K562 (cell line): ENCODE measurements around the gene CBX1.

ENCODE experiments used
- CBX1 ChIP-seq: sonication (generic); IDR thresholded peaks from 2 replicates; pipeline ENCODE4 v1.6.1; 2016; ENCODE audit warnings: antibody characterized with exemption, low read depth, mild to moderate bottlenecking
- MAZ ChIP-seq, 2 experiments: fragments of 450-650 bp in 1 of 2; sonication (generic) in 1 of 2; formaldehyde crosslinking; IDR thresholded peaks in 1 of 2; conservative IDR thresholded peaks in 1 of 2; 2 replicates each; pipeline versions ENCODE4 v1.4.0 to v1.5.0; 2020; ENCODE audit warnings: mild to moderate bottlenecking in 1 of 2, missing genetic modification reagents in 1 of 2
- SP1 ChIP-seq: sonication (generic); formaldehyde crosslinking; IDR thresholded peaks from 2 replicates; pipeline ENCODE4 v1.8.1; 2022; ENCODE audit warnings: mild to moderate bottlenecking, missing genetic modification reagents
- TF ChIP-seq, protein P1 (sequence below), 3 experiments: IDR thresholded peaks in 2 of 3; conservative IDR thresholded peaks in 1 of 3; 2 replicates each; pipeline ENCODE4 v1.5.1; 2011 to 2012; ENCODE audit warnings: low read length in 3 of 3, mild to moderate bottlenecking in 3 of 3, control low read depth in 2 of 3, improper control_type of control experiment in 1 of 3, inconsistent platforms in 1 of 3, low read depth in 1 of 3, mixed read lengths in 1 of 3, moderate library complexity in 1 of 3; ENCODE audit not compliant: insufficient read depth in 2 of 3

DNA sequence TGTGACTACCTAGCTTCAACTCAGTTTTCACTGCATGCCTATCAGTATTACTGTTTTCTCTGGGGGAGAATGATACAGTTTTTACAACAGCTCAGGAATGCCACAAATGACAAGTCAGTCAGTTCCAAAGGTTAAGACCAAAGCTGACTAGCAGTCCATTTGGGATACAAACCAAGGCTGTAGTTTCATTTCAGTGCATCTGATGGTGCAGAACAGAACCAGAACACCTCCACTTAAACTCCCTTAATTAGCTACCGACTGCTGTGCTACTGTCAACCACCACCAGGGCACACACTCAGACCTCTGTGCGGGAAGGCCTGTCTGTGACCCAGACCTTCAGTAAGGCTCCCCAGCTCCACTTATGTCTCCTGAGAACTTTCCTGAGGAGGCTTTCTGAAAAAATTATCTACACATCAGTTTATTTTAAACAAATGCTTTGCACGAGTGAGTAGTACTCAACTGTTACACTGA is 32.8 kb downstream of the CBX1 start:
- TF ChIP-seq CBX1 (no peak), MAZ (CRISPR knock-in tag; conservative IDR thresholded peaks at IDR 0.05 in 1 of 2, IDR thresholded peaks at IDR 0.05 in 1 of 2) (no peak), SP1 (CRISPR knock-in tag) (no peak)
- TF ChIP-seq, protein P1, sequence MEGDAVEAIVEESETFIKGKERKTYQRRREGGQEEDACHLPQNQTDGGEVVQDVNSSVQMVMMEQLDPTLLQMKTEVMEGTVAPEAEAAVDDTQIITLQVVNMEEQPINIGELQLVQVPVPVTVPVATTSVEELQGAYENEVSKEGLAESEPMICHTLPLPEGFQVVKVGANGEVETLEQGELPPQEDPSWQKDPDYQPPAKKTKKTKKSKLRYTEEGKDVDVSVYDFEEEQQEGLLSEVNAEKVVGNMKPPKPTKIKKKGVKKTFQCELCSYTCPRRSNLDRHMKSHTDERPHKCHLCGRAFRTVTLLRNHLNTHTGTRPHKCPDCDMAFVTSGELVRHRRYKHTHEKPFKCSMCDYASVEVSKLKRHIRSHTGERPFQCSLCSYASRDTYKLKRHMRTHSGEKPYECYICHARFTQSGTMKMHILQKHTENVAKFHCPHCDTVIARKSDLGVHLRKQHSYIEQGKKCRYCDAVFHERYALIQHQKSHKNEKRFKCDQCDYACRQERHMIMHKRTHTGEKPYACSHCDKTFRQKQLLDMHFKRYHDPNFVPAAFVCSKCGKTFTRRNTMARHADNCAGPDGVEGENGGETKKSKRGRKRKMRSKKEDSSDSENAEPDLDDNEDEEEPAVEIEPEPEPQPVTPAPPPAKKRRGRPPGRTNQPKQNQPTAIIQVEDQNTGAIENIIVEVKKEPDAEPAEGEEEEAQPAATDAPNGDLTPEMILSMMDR (IDR thresholded peaks at IDR 0.05 in 2 of 3, conservative IDR thresholded peaks at IDR 0.05 in 1 of 3; ENCODE audit: insufficient read depth in 2 of 3, low read depth in 1 of 3, low read length in 3 of 3) = peak in 2 of 3 experiments; percentile 49 to 51; a peak in 3 of 6 replicates
